ENCODE data around the gene ARHGEF25.
"Not testable (repeated sequence)": the region's sequence is repeated elsewhere in the genome, so short reads cannot be mapped to it uniquely, and the experiment has no call there.

The ARHGEF25 gene

DNA sequence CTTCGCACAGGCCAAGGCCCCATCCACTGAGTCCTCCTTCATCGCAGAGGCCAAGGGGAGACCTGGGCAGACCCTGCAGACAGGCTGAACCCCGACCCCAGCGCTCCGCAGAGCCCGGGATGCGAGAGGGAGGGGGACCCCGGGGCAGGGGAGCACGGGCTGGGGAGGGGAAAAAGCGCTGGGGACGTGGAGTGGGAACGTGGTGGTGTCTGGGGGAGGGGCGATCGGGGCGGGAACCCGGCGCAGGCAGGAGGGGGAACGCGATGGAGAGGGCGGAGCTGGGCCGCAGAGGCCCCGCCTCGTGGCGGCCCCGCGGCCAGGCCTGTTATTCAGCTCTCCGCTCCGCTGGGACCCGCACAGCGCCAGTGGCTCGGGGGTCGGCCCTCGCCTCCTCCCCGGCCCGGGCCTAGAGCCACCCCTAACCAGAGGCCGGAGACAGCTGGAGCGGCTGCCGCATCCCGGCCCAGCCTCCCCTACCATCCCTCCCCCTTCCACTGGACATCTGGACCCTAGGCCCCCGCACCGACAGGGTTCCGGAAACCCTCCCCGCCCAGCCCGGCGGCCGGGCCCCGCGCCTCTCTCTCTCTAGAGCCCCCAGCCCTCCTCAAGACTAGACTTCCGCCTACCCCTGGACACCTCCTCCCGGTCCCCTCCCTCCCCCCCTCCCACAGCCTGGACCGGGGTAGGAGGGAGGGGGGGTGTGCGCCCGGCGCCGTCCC is at the start of gene ARHGEF25:
TSS of gene ARHGEF25 (plus strand) at position 328 of the 719 bp plus-strand sequence. CDS start 460 bp downstream, outside the sequence.
- in situ Hi-C loops (cut with HindIII; ENCODE audit: low sequenced_read_pairs), result no loop called here

DNA sequence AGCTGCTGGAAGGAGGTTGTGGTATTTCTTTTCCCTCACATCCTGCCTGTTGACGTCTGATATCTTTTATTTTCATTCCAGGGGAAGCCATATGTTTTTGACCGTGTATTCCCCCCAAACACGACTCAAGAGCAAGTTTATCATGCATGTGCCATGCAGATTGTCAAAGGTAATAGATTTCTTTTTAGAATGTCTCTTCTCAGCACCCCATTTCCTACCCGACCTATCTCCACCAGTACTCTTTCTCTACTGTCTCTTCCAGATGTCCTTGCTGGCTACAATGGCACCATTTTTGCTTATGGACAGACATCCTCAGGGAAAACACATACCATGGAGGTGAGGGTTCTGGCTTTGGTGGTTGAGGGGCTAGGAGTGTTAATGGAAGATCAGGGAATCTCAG is 47.9 kb upstream of the ARHGEF25 start:
- in situ Hi-C loops (cut with HindIII; ENCODE audit: low sequenced_read_pairs), result no loop called here

DNA sequence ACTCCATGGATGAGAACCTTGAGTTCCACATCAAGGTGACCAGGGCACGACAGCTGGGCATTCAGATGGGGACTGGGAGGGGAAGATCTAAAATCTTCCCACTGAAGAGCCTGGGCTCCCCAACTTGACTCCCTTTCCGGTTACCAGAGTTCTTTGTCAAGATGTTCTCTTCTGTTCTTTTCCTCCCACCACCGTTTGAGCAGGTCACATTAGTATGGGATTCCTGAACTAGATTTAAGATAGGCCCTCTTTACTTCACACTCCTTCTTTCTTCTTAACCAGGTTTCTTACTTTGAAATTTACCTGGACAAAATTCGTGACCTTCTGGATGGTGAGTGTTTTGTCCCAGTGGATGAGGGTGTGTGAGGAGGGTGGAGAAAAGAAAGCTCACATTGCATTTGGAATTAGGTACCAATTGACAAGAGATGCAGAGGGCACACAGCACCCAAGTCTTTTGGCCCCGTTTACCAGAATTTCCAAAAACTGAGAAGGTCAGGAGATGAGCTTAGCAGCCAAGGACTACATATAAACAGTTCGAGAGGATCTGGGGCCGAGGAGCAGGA is 47.0 kb upstream of the ARHGEF25 start:
- in situ Hi-C loops (cut with HindIII; ENCODE audit: low sequenced_read_pairs), result no loop called here

DNA sequence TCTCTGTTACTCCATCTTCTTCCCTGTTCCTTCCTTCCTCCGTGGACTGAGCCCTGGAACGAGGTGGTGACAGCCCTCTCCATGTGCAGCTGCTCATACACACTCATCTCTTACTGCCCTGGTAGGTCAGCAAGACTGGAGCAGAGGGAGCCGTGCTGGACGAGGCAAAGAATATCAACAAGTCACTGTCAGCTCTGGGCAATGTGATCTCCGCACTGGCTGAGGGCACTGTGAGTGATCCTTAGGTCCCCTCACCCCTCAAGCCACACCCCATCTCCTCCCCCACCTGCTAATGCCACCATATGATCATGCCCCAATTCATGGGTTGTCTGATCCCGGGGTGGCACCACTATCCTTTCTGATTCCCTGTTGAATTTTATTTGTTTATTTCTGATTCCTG is 42.4 kb upstream of the ARHGEF25 start:
- in situ Hi-C loops (cut with HindIII; ENCODE audit: low sequenced_read_pairs), result no loop called here

DNA sequence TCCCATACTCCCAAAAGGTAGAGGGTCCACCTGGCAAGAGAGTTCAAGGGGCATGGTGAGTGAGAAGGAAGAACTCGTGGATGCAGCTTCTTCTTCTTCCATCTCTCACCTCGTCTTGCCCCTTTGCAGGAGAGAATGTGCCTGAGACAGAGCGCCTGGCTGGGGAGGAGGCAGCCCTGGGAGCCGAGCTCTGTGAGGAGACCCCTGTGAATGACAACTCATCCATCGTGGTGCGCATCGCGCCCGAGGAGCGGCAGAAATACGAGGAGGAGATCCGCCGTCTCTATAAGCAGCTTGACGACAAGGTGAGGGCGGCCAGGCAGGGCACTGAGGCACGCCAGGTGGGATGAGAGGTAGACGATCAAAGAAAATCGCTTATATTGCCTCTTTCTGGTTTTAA is 41.4 kb upstream of the ARHGEF25 start:
- in situ Hi-C loops (cut with HindIII; ENCODE audit: low sequenced_read_pairs), result no loop called here

DNA sequence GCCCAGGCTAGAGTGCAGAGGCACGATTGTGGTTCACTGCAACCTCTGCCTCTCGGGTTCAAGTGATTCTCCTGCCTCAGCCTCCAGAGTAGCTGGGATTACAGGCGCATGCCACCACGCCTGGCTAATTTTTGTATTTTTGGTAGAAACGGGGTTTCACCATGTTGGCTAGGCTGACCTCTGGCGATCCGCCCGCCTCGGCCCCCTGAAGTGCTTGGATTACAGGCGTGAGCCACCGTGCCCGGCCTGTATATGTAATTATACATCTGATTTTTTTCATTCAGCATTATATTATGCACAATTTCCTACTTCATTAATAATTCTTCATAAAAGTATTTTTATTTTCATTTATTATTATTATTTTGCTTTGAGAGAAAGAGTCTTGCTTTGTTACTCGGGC is 40.8 kb upstream of the ARHGEF25 start:
- in situ Hi-C loops (cut with HindIII; ENCODE audit: low sequenced_read_pairs), result not testable (repeated sequence)

DNA sequence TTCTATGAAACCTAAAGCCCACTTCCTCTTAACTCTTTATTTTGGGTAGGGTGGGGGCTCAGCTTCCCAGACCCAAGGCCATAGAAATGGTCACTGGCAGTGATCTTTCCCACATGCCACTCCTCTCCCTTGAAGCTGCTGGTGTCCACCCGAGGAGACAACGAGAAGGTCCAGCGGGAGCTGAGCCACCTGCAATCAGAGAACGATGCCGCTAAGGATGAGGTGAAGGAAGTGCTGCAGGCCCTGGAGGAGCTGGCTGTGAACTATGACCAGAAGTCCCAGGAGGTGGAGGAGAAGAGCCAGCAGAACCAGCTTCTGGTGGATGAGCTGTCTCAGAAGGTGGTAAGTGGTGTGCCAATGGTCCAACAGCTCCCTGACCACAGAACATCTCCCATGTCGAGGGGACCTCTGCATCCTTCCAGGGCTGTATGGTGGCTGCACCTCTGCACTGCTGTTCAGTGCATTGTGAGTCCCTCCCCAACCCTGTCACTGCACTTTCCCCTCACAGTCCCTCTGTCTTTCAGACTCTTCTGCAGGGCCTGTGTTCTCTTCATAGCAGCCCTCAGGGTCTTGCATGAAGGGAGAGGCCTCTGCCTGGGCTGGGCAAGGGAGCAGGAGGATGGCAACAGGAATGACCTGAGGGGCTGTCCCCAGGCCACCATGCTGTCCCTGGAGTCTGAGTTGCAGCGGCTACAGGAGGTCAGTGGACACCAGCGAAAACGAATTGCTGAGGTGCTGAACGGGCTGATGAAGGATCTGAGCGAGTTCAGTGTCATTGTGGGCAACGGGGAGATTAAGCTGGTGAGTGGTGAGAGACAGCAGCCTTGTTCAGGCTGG is 39.1 kb upstream of the ARHGEF25 start:
- in situ Hi-C loops (cut with HindIII; ENCODE audit: low sequenced_read_pairs), result no loop called here

DNA sequence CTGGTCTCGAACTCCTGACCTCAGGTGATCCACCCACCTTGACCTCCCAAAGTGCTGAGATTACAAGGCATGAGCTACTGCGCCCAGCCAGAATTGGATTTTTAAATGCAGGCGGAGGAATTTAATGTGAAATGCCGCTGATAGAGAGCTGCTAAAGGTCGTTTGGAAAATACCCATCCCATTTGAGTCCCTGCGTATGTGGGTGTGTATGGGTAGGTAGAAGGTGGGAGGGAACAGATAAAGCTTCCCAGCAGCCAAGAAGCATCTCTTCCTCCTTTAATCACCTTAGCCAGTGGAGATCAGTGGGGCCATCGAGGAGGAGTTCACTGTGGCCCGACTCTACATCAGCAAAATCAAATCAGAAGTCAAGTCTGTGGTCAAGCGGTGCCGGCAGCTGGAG is 36.4 kb upstream of the ARHGEF25 start:
- in situ Hi-C loops (cut with HindIII; ENCODE audit: low sequenced_read_pairs), result no loop called here

DNA sequence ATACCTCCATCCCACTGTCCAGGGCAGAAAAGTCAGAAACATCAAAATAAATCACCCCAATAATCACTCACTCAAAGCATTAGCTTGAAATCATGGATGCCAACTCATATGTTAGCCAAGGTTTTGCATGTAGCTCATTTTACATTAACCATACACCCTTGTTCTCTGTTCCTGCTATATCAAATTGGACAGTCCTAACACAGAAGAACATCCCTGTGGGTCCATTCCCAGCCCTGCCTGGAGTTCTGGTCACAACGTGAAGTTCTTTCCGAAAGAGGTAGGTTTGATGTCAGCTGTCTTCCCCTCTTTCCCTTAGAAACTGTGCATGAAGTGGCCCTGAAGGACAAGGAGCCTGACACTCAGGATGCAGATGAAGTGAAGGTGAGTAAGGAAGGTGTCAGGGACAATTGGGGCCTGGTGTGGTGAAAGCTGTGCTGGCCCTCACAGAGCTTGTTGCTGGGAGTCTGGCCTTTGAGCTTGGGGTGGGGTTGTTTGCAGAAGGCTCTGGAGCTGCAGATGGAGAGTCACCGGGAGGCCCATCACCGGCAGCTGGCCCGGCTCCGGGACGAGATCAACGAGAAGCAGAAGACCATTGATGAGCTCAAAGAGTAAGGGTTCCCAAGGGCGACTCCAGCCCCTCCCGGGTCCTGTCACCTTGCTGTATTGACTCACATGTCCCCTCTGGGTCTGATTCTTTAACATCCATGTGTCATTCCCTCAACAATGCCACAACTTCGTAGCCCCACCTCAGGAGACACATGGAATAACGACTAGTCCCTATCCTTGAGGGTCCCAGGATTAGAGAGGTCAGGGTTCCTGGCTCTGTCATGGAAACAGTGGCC is 35.2 kb upstream of the ARHGEF25 start:
- in situ Hi-C loops (cut with HindIII; ENCODE audit: low sequenced_read_pairs), result no loop called here

DNA sequence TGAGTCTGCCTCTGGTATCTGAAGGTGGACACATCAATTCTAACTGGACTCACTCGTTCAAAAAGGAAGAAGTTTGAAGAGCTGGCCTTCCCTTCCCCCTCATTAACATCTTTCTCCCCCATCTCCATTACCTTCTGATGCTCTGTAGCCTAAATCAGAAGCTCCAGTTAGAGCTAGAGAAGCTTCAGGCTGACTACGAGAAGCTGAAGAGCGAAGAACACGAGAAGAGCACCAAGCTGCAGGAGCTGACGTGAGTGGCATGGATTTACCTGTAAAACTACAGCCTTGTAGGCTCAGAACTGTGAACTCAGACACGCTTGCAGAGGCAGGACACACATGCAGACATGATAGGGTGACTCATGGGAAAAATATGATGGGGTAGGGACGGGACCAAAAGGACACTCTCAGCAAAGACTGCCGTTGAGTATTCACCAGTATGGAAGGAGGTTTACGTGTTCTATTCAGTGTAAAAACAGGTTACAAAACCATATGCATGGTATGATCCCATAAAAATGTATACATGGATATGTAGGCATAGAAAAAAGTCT is 34.5 kb upstream of the ARHGEF25 start:
- in situ Hi-C loops (cut with HindIII; ENCODE audit: low sequenced_read_pairs), result no loop called here

DNA sequence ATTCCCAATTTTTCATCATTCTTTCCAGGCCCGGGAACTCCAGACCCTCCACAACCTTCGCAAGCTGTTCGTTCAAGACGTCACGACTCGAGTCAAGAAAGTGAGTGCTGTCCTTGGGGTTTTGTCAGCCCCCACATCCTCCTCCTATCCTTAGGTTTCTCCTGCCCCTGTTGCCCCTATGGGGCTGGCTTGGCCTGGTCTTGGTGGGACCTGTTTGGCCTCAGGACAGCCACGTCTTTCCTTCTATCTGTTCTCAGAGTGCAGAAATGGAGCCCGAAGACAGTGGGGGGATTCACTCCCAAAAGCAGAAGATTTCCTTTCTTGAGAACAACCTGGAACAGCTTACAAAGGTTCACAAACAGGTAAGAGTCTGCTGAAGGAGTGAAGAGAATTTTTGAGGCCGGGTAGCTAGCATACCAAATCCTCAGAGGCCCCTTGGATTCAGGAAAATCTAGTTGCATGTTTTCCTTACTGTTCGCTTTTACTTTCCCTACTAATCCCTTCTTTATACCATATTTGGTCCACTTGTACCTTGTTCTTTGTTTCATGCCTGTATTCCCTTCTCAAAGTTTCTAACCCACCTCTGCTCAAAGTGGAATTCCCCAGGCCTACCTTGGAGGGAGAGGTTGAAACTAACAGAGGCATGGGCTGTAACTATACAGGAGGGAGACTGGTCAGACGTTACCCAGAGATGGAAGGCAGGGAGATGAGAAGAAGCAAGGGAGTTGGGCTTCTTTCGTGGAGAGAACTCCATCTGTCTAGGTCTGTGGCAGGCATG is 33.1 kb upstream of the ARHGEF25 start:
- in situ Hi-C loops (cut with HindIII; ENCODE audit: low sequenced_read_pairs), result no loop called here

DNA sequence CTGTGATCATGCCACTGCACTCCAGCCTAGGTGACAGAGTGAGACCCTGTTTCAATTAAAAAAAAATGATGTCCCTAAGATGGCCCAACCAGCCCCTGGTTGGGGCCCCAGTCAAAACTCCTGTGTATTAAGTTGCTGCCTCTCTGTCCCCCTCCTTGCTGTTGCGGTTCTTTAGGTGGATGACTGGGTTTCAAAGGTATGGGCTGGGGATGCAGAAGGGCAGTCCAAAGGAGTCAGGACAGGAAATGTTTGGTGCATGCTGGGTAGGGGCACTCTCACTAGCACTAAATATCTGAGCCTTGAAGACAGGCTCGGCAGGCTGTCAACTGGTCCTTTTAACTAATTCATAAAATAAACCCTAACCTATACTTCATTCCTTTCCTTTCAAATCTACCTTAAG is 32.2 kb upstream of the ARHGEF25 start:
- in situ Hi-C loops (cut with HindIII; ENCODE audit: low sequenced_read_pairs), result no loop called here

DNA sequence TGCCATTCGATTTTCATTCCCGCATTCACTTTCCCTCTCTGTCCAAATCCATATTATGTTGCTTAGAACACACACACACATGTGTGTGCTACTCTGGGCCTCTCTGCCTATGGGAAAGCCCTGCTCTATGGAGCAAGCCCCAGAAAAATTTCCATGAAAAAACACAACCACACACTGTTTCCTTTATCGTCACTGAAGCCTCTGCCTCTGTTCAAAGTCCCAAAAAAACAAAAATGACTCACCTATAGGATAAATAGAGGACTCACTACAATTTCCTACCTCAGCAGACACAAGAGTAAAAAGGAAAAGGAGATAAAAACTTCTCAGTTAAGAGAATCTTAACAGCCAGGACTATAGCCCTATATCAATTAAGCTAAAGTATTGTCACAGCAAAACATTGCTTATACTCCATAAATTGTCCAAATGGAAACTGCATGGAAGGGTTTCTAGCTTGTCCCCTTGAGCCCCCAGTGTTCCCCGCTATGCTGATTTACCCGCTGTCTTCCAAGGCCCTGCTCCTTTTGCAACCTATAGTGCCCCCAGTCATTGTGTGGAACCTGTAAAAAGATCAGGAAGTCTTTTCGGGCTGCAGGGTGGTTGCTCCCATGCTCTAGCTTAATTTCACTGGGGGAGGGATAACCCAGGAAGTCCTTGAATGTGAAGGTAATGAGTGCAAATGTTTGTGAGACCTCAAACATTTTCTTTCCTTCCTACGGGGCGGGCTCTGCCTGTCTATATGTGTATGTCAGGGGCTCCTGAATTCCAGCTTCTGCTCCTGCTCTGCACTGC is 31.4 kb upstream of the ARHGEF25 start:
- in situ Hi-C loops (cut with HindIII; ENCODE audit: low sequenced_read_pairs), result no loop called here

DNA sequence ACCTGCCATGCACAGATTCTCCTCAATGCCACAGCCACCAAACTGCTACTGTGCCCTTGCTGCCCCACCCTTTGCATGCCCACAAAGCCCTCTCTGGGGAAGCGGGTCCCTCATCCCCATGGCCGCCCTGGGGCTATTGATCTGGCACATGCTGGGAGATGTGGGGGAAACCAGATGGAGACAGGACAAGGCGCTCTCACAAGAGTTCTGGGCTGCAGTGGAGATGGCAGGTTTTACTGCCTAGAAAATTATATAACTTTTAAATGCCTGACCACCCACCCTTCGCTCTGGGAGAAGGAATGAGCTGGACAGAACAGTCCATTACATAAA is 30.8 kb upstream of the ARHGEF25 start:
- in situ Hi-C loops (cut with HindIII; ENCODE audit: low sequenced_read_pairs), result no loop called here

DNA sequence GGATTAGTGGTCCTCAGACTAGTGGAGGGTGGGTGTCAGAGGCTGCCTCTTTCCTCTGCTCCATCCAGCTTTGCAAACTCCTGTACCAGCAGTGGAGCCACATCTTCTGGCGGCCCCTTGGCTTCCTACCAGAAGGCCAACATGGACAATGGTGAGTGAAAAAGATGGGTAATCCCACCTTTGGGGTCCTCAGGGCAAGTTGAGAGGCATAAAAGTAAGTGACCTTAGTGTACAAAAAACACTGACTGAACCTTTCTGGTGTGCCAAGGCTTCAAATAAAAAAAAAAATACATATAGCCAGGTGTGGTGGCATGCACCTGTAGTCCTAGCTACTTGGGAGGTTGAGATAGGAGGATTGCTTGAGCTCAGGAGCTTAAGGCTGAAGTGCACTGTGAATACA is 29.4 kb upstream of the ARHGEF25 start:
- in situ Hi-C loops (cut with HindIII; ENCODE audit: low sequenced_read_pairs), result no loop called here

DNA sequence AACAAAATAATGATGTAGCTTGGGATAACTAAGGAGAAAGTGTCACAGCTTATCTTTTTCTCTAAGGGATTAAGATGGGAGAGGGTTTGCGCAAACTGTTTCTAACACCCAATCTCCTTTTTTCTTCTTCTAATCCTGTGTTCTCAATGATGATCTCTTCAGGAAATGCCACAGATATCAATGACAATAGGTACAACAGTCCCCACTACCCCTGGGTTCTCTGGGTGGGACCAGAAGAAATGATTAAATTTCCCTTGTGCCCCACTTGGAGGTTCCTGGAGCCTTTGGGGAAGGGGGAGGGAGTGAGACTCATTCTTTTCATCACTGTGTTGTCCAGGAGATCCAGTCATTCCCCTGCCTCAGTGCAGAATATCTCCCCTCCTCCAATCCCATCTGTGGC is 28.8 kb upstream of the ARHGEF25 start:
- in situ Hi-C loops (cut with HindIII; ENCODE audit: low sequenced_read_pairs), result no loop called here

DNA sequence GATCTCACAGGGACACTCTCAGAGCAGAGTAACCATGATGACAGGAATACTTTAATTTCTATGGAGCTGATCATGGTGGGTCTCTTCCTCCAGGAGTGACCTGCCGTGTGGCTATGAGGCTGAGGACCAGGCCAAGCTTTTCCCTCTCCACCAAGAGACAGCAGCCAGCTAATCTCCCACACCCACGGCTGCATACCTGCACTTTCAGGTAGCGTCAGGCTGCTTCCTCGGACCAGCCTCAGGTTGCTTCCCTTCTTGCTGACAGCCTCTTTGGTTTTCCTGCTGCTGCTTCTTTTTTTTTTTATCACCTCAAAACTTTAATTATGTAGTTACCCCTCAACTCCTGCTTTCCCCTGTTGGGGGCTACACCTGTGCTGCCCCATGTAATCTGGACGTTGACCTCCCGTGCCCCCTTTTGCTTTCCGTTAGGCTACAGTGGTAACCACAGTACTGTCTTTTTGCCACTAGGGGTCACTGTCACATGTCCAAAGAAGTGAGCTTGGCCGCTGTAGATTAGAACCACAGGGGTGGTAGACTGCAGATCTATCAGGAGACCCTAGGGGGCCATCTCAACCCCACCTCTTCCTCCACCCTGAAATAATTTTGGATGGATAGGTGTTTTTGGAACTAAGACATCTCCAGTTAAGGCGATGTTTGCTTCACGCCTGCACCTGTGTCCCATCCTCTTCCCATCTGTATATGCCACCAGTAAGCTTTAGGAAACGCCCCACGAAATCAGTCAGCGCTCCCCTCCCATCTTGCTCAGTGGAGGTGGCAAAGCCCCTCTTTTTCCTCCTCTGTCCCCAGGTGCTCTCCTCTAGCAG is 28.0 kb upstream of the ARHGEF25 start:
- in situ Hi-C loops (cut with HindIII; ENCODE audit: low sequenced_read_pairs), result no loop called here

DNA sequence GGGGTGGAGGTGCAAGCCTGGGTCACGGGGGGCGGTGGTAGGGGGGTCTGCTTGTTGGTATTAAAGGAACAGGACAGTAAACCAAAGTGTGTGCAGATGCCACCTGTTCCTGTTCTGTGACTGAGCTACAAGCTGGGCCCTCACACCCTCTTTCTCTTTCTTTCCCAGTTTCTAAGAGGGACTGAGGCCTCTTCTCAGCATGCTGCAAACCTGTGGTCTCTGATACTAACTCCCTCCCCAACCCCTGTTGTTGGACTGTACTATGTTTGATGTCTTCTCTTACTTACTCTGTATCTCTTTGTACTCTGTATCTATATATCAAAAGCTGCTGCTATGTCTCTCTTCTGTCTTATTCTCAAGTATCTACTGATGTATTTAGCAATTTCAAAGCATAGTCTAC is 27.2 kb upstream of the ARHGEF25 start:
- in situ Hi-C loops (cut with HindIII; ENCODE audit: low sequenced_read_pairs), result no loop called here

DNA sequence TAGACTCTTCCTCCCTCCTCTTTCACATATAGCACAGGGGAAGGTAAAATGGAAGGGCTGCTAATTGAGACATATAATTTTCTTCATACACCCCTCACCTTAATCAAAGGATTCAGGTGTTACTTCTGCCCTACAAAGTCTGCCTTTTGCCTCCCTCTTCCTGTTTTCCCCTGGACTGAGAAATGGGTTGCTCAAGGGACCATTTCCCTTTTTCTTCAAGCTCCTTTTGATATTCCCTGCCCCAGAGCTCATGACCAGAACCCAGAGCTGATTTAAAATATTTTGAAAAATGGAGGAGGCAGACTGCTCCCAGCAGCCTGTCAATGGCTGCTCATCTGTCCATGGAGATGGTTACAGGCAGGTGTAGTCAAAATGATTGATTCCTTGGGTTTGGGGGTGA is 26.5 kb upstream of the ARHGEF25 start:
- in situ Hi-C loops (cut with HindIII; ENCODE audit: low sequenced_read_pairs), result no loop called here
